Measurements from ENCODE around the gene C9orf153. TPM values are rescaled to one million over a fixed set of nuclear protein-coding genes. Genes with fewer than 3 reads are reported as not detected.

Gene C9orf153
- total RNA-seq, 1 donor from 2014 or later: 0.23 TPM

GRCh38 chr9:86279839-86280238 is 20.4 kb upstream of the C9orf153 start:
- Histone ChIP-seq H3K4me1 (peaks cover 24% of the 10 kb centered on the region), H3K36me3 (peaks cover 12% of the 10 kb centered on the region), H3K27me3 (no peaks in the 10 kb centered on the region), H3K27ac (no peak overlapping the region), H3K4me3 (no peak overlapping the region), H3K9me3 (no peaks in the 10 kb centered on the region)
- TF ChIP-seq, protein P1, sequence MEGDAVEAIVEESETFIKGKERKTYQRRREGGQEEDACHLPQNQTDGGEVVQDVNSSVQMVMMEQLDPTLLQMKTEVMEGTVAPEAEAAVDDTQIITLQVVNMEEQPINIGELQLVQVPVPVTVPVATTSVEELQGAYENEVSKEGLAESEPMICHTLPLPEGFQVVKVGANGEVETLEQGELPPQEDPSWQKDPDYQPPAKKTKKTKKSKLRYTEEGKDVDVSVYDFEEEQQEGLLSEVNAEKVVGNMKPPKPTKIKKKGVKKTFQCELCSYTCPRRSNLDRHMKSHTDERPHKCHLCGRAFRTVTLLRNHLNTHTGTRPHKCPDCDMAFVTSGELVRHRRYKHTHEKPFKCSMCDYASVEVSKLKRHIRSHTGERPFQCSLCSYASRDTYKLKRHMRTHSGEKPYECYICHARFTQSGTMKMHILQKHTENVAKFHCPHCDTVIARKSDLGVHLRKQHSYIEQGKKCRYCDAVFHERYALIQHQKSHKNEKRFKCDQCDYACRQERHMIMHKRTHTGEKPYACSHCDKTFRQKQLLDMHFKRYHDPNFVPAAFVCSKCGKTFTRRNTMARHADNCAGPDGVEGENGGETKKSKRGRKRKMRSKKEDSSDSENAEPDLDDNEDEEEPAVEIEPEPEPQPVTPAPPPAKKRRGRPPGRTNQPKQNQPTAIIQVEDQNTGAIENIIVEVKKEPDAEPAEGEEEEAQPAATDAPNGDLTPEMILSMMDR (IDR thresholded peaks at IDR 0.05): no peak
- DNase-seq (no peak), ATAC-seq (no peak)
- intact Hi-C loops (cut with DNase I): no loop called here

DNA sequence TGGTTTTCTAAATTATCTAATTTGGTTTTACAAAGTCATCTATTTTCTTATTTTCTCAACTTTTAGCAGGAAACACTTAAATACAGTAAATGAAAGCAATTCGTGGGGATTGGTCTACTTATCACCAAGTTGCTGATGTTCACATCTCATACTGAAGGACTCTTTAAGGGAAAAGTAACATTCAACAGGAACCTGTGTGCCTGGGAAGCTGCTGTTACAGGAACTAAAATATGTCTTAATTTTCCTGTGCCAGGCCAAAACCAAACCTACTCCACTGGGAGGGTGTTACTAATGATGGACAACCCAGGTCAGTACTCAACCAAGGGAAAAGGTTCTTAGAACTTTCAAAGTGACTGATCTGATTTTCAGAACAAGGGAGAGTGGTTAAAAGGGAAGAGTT is 17.6 kb upstream of the C9orf153 start:
- no peaks in the 10 kb centered on the region for H3K9me3 ChIP-seq
- H3K4me3 ChIP-seq: no peak overlapping the region
- H3K27me3 ChIP-seq: no peaks in the 10 kb centered on the region
- H3K36me3 ChIP-seq: peaks cover 32% of the 10 kb centered on the region
- H3K27ac ChIP-seq: no peak overlapping the region
- intact Hi-C loops (cut with DNase I): no loop called here
- DNase-seq (no peak), ATAC-seq (no peak)
- peaks cover 24% of the 10 kb centered on the region for H3K4me1 ChIP-seq
- TF ChIP-seq, protein P1 (IDR thresholded peaks at IDR 0.05): no peak

- Histone ChIP-seq H3K4me3 (no peak overlapping the region), H3K4me1 (peaks cover 19% of the 10 kb centered on the region), H3K27ac (no peak overlapping the region), H3K36me3 (peaks cover 43% of the 10 kb centered on the region), H3K27me3 (no peaks in the 10 kb centered on the region), H3K9me3 (no peaks in the 10 kb centered on the region)
- intact Hi-C loops (cut with DNase I): no loop called here
- ATAC-seq: no peak
- TF ChIP-seq, protein P1 (IDR thresholded peaks at IDR 0.05): no peak
- DNase-seq: no peak
Measured at GRCh38 chr9:86275962-86276361, 16.5 kb upstream of the C9orf153 start.

- H3K9me3 ChIP-seq: no peaks in the 10 kb centered on the region
- intact Hi-C loops (cut with DNase I): no loop called here
- ATAC-seq (no peak), DNase-seq (no peak)
- H3K36me3 ChIP-seq: peaks cover 42% of the 10 kb centered on the region
- TF ChIP-seq, protein P1 (IDR thresholded peaks at IDR 0.05): no peak
- no peak overlapping the region for H3K4me3 ChIP-seq
- H3K4me1 ChIP-seq: peaks cover 11% of the 10 kb centered on the region
- H3K27me3 ChIP-seq: no peaks in the 10 kb centered on the region
- no peak overlapping the region for H3K27ac ChIP-seq
Measured at GRCh38 chr9:86274821-86275643, 15.6 kb upstream of the C9orf153 start.

- no peak for DNase-seq
Measured at GRCh38 chr9:86272221-86272620, 12.8 kb upstream of the C9orf153 start.

More at GRCh38 chr9:86272221-86272620, 12.8 kb upstream of the C9orf153 start:
- H3K27me3 ChIP-seq: no peaks in the 10 kb centered on the region
- intact Hi-C loops (cut with DNase I): no loop called here
- ATAC-seq: no peak
- peaks cover 4% of the 10 kb centered on the region for H3K4me1 ChIP-seq
- H3K36me3 ChIP-seq: peaks cover 34% of the 10 kb centered on the region
- H3K4me3 ChIP-seq: no peak overlapping the region
- no peak overlapping the region for H3K27ac ChIP-seq
- no peaks in the 10 kb centered on the region for H3K9me3 ChIP-seq
- TF ChIP-seq, protein P1 (IDR thresholded peaks at IDR 0.05): no peak
